Measurements from ENCODE around the gene DEFB114. TPM values are rescaled to one million over a fixed set of nuclear protein-coding genes. Genes with fewer than 3 reads are reported as not detected.

DEFB114 gene
- total RNA-seq, 1 experiment from 2014 or later, result not detected

GRCh38 chr6:49995278-49995677, 31.3 kb upstream of the DEFB114 start:
- no peak overlapping the region for H3K4me3 Mint-ChIP-seq (ENCODE audit: unreplicated experiment)
- no peaks in the 10 kb centered on the region for H3K4me1 Mint-ChIP-seq (ENCODE audit: low read depth, unreplicated experiment)
- H3K9me3 Mint-ChIP-seq (ENCODE audit: unreplicated experiment), result no peaks in the 10 kb centered on the region
- H3K4me1 ChIP-seq, result no peaks in the 10 kb centered on the region
- H3K27ac Mint-ChIP-seq (ENCODE audit: unreplicated experiment), result no peak overlapping the region
- no TSS peak for BruUV-seq (replicated peaks)
- no peak for TF ChIP-seq CTCF (IDR thresholded peaks at IDR 0.05; ENCODE audit: insufficient read depth in 1 of 2, low read depth in 1 of 2, low read length in 1 of 2, severe bottlenecking in 1 of 2, unreplicated experiment in 1 of 2)
- no peaks in the 10 kb centered on the region for H3K27me3 Mint-ChIP-seq (ENCODE audit: insufficient read depth, unreplicated experiment)
- no peaks in the 10 kb centered on the region for H3K36me3 ChIP-seq (ENCODE audit: control insufficient read depth, insufficient read depth, low read length)
- POLR2A ChIA-PET, result no interaction called here
- H3K4me3 ChIP-seq (ENCODE audit: low read depth, low read length), result no peak overlapping the region
- H3K36me3 Mint-ChIP-seq (ENCODE audit: insufficient read depth, unreplicated experiment), result no peaks in the 10 kb centered on the region
- intact Hi-C loops (cut with micrococcal nuclease; ENCODE audit: unreplicated experiment), result no loop called here
- H3K27me3 ChIP-seq (replicated peaks; ENCODE audit: control insufficient read depth, insufficient read depth, low read length), result no peaks in the 10 kb centered on the region
- CTCF ChIA-PET, result no interaction called here
- H3K9me3 ChIP-seq, result no peaks in the 10 kb centered on the region
- DNase-seq, result no peak

- H3K4me3 ChIP-seq (ENCODE audit: low read depth, low read length), result no peak overlapping the region
- BruUV-seq (replicated peaks), result no TSS peak
- Mint-ChIP-seq H3K27ac (ENCODE audit: unreplicated experiment) (no peak overlapping the region), H3K4me3 (ENCODE audit: unreplicated experiment) (no peak overlapping the region), H3K36me3 (ENCODE audit: insufficient read depth, unreplicated experiment) (no peaks in the 10 kb centered on the region), H3K4me1 (ENCODE audit: low read depth, unreplicated experiment) (no peaks in the 10 kb centered on the region), H3K9me3 (ENCODE audit: unreplicated experiment) (no peaks in the 10 kb centered on the region), H3K27me3 (ENCODE audit: insufficient read depth, unreplicated experiment) (no peaks in the 10 kb centered on the region)
- H3K9me3 ChIP-seq, result no peaks in the 10 kb centered on the region
- TF ChIP-seq CTCF (IDR thresholded peaks at IDR 0.05; ENCODE audit: insufficient read depth in 1 of 2, low read depth in 1 of 2, low read length in 1 of 2, severe bottlenecking in 1 of 2, unreplicated experiment in 1 of 2), result no peak
- H3K36me3 ChIP-seq (ENCODE audit: control insufficient read depth, insufficient read depth, low read length), result no peaks in the 10 kb centered on the region
- H3K27me3 ChIP-seq (replicated peaks; ENCODE audit: control insufficient read depth, insufficient read depth, low read length), result no peaks in the 10 kb centered on the region
- DNase-seq, result no peak
- no peaks in the 10 kb centered on the region for H3K4me1 ChIP-seq
- CTCF ChIA-PET, result no interaction called here
- intact Hi-C loops (cut with micrococcal nuclease; ENCODE audit: unreplicated experiment), result no loop called here
- POLR2A ChIA-PET, result no interaction called here
Observed at GRCh38 chr6:49988900-49989299, 24.9 kb upstream of the DEFB114 start.

GRCh38 chr6:49987749-49988148, 23.8 kb upstream of the DEFB114 start:
- no peak overlapping the region for H3K27ac Mint-ChIP-seq (ENCODE audit: unreplicated experiment)
- Histone ChIP-seq H3K4me1 (no peaks in the 10 kb centered on the region), H3K36me3 (ENCODE audit: control insufficient read depth, insufficient read depth, low read length) (no peaks in the 10 kb centered on the region), H3K9me3 (no peaks in the 10 kb centered on the region), H3K4me3 (ENCODE audit: low read depth, low read length) (no peak overlapping the region), H3K27me3 (replicated peaks; ENCODE audit: control insufficient read depth, insufficient read depth, low read length) (no peaks in the 10 kb centered on the region)
- intact Hi-C loops (cut with micrococcal nuclease; ENCODE audit: unreplicated experiment), result no loop called here
- H3K36me3 Mint-ChIP-seq (ENCODE audit: insufficient read depth, unreplicated experiment), result no peaks in the 10 kb centered on the region
- no peak overlapping the region for H3K4me3 Mint-ChIP-seq (ENCODE audit: unreplicated experiment)
- H3K27me3 Mint-ChIP-seq (ENCODE audit: insufficient read depth, unreplicated experiment), result no peaks in the 10 kb centered on the region
- ChIA-PET POLR2A (no interaction called here), CTCF (no interaction called here)
- no peak for TF ChIP-seq CTCF (IDR thresholded peaks at IDR 0.05; ENCODE audit: insufficient read depth in 1 of 2, low read depth in 1 of 2, low read length in 1 of 2, severe bottlenecking in 1 of 2, unreplicated experiment in 1 of 2)
- no peaks in the 10 kb centered on the region for H3K9me3 Mint-ChIP-seq (ENCODE audit: unreplicated experiment)
- no peak for DNase-seq
- no peaks in the 10 kb centered on the region for H3K4me1 Mint-ChIP-seq (ENCODE audit: low read depth, unreplicated experiment)
- BruUV-seq (replicated peaks), result no TSS peak
